SU-DHL-6 (cell line): ENCODE results near the gene ZYG11B.

Experiments
- H2AFZ ChIP-seq: fragments of 200-600 bp; sonication (generic); 2 replicates; pipeline ENCODE4 v1.6.1; 2014; ENCODE audit warnings: low read depth, mild to moderate bottlenecking, moderate library complexity, mixed read lengths, antibody characterized with exemption, low read length; ENCODE audit not compliant: severe bottlenecking
- H3F3A ChIP-seq: fragments of 200-600 bp; shearing (Covaris generic); 2 replicates; pipeline ENCODE4 v1.6.0; 2016; ENCODE audit warnings: antibody characterized with exemption, mild to moderate bottlenecking; ENCODE audit not compliant: insufficient read depth
- H3K27ac ChIP-seq: fragments of 200-600 bp; sonication (generic); 2 replicates; pipeline ENCODE4 v1.5.1; 2016; ENCODE audit warnings: low read depth, mild to moderate bottlenecking, low read length, moderate library complexity, mixed read lengths
- H3K27me3 ChIP-seq: fragments of 200-600 bp; sonication (generic), shearing (Covaris generic); 2 replicates; pipeline ENCODE4 v1.6.0; 2014; ENCODE audit warnings: mild to moderate bottlenecking, low read length
- H3K36me3 ChIP-seq: fragments of 200-600 bp; sonication (generic); 2 replicates; pipeline ENCODE4 v1.6.1; 2014; ENCODE audit warnings: mild to moderate bottlenecking, low read length, mixed read lengths
- H3K4me2 ChIP-seq: fragments of 300-600, 200-600 bp; shearing (Covaris generic), sonication (generic); 2 replicates; pipeline ENCODE4 v1.6.0; 2014; ENCODE audit warnings: low read length, low read depth, mild to moderate bottlenecking; ENCODE audit not compliant: poor library complexity, severe bottlenecking
- H3K4me3 ChIP-seq: fragments of 200-600 bp; sonication (generic); 2 replicates; pipeline ENCODE4 v1.5.1; 2014; ENCODE audit warnings: antibody characterized with exemption, low read length, mild to moderate bottlenecking, mixed read lengths; ENCODE audit not compliant: insufficient read depth, poor library complexity, severe bottlenecking
- H3K79me2 ChIP-seq: fragments of 200-600 bp; sonication (generic); 2 replicates; pipeline ENCODE4 v1.6.1; 2014; ENCODE audit warnings: mild to moderate bottlenecking, low read length, moderate library complexity; ENCODE audit not compliant: insufficient read depth
- H3K9ac ChIP-seq: fragments of 200-600 bp; sonication (generic); 2 replicates; pipeline ENCODE4 v1.7.0; 2014; ENCODE audit warnings: mild to moderate bottlenecking, low read length
- H3K9me2 ChIP-seq: fragments of 200-600 bp; sonication (generic); replicated peaks from 2 replicates; pipeline ENCODE4 v1.6.1; 2014; ENCODE audit warnings: low read length; ENCODE audit not compliant: insufficient read depth
- H3K9me3 ChIP-seq: fragments of 200-600 bp; sonication (generic); 2 replicates; pipeline ENCODE4 v1.6.1; 2014; ENCODE audit warnings: low read length, mixed read lengths; ENCODE audit not compliant: insufficient read depth
- H4K20me1 ChIP-seq: fragments of 200-600 bp; sonication (generic); 2 replicates; pipeline ENCODE4 v1.6.1; 2014; ENCODE audit warnings: low read depth, mild to moderate bottlenecking, antibody characterized with exemption, low read length, moderate library complexity, mixed read lengths
- CTCF ChIP-seq: fragments of 200-600 bp; sonication (generic); IDR thresholded peaks from one replicate; pipeline ENCODE4 v1.5.1; 2017; ENCODE audit warnings: antibody characterized with exemption, mild to moderate bottlenecking, low read length, moderate library complexity; ENCODE audit not compliant: insufficient read depth, poor library complexity, severe bottlenecking
- EZH2phosphoT487 ChIP-seq: fragments of 200-600 bp; sonication (generic), shearing (Covaris generic); conservative IDR thresholded peaks from 2 replicates; pipeline ENCODE4 v1.6.1; 2018; ENCODE audit warnings: mild to moderate bottlenecking, antibody characterized with exemption, low read length, moderate library complexity, mixed read lengths

Gene ZYG11B

DNA sequence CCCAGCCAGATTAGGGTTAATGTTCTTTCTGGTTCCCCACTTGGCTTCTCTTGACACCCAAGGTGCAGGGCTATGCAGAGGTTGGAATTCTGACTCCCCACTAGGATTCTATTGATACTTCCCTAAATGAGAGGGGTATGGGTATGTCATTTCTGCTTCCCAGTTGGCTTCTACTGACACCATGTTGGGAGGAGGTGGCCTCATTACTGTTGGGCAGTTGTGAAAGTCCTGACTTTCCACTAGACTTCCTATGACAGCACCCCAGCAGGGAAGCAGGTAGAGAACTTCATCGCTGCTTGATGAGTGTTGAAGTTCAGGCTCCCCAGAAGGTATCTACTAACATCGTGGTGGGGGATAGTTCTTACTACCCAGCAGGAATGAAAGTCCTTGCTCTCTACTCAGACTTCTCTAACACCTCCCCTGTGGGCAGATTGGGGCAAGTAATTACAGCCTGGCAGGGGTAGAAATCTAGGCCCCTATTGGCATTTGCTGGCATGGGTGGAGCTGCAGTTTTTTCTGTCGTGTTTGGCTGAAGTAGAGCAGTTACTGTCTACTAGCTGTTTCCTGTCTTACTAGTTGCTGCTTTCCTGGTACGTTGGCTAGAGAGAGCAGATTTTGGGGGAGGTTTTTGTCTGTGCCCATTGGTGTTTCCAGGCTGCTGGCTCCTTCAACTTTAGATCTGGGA is 41.5 kb downstream of the ZYG11B start:
- no peak overlapping the region for H3K27ac ChIP-seq
- H2AFZ ChIP-seq = no peak overlapping the region
- no peak overlapping the region for H3K9ac ChIP-seq
- H3K9me2 ChIP-seq = no peaks in the 10 kb centered on the region
- no peak overlapping the region for H3K4me2 ChIP-seq
- H3K9me3 ChIP-seq = no peaks in the 10 kb centered on the region
- H3K36me3 ChIP-seq = no peaks in the 10 kb centered on the region
- no peaks in the 10 kb centered on the region for H3F3A ChIP-seq
- no peak for TF ChIP-seq CTCF
- TF ChIP-seq EZH2phosphoT487 = no peak
- no peaks in the 10 kb centered on the region for H3K27me3 ChIP-seq
- H3K4me3 ChIP-seq = no peak overlapping the region
- no peaks in the 10 kb centered on the region for H3K79me2 ChIP-seq
- no peaks in the 10 kb centered on the region for H4K20me1 ChIP-seq

DNA sequence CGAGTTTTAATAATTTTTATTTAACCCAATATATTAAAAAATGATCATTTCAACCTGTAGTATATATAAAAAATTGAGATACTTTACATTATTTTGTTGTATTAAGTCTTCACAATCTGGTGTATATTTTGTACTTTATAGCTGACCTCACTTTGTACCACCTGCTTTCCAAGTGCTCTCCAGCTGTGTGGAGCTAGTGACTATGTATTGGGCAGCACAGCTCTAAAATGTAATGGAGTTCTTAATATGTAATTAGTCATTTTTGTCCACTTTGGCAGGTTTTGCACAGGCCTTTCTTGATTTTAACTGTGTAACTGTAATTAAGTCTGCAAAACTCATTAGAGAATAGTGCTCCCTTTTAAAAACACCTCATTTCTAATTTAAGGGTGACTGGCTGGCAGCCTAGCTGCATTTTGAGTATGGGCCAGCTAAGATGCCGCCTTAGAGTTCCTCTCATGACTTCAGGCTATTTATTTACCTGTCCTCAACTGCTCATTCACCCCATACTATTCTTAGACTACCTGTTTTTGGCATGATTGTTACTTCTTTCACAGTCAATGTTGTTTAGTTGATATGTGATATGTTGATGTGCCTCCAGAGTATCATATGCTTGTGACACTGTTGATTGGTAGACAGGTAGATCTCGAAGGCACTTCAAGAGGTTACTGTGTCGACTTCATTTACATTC is 43.2 kb downstream of the ZYG11B start:
- TF ChIP-seq EZH2phosphoT487 (no peak), CTCF (no peak)
- Histone ChIP-seq H3K9me3 (no peaks in the 10 kb centered on the region), H3K9ac (no peak overlapping the region), H3K27me3 (no peaks in the 10 kb centered on the region), H3K4me2 (no peak overlapping the region), H3K27ac (no peak overlapping the region), H2AFZ (no peak overlapping the region), H3K79me2 (no peaks in the 10 kb centered on the region), H4K20me1 (no peaks in the 10 kb centered on the region), H3K4me3 (no peak overlapping the region), H3F3A (no peaks in the 10 kb centered on the region), H3K36me3 (no peaks in the 10 kb centered on the region), H3K9me2 (no peaks in the 10 kb centered on the region)

DNA sequence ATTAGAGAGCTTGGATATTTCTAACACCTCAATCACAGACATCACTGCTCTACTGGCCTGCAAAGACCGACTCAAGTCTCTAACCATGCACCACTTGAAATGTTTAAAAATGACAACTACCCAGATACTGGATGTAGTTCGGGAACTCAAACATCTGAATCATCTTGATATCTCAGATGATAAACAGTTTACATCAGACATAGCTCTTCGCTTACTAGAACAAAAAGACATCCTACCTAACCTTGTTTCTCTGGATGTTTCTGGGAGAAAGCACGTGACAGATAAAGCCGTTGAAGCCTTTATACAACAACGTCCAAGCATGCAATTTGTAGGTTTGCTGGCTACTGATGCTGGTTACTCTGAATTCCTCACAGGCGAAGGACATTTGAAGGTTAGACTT is 45.1 kb downstream of the ZYG11B start:
- H4K20me1 ChIP-seq = no peaks in the 10 kb centered on the region
- H3F3A ChIP-seq = no peaks in the 10 kb centered on the region
- no peak overlapping the region for H3K9ac ChIP-seq
- no peak overlapping the region for H3K27ac ChIP-seq
- H3K36me3 ChIP-seq = no peaks in the 10 kb centered on the region
- H3K9me3 ChIP-seq = no peaks in the 10 kb centered on the region
- TF ChIP-seq CTCF (no peak), EZH2phosphoT487 (no peak)
- no peak overlapping the region for H3K4me3 ChIP-seq
- no peaks in the 10 kb centered on the region for H3K79me2 ChIP-seq
- no peak overlapping the region for H3K4me2 ChIP-seq
- no peak overlapping the region for H2AFZ ChIP-seq
- no peaks in the 10 kb centered on the region for H3K27me3 ChIP-seq
- H3K9me2 ChIP-seq = no peaks in the 10 kb centered on the region
